ENCODE data around the gene INHBE.

The INHBE gene

GRCh38 chr12:57467915-57468314 is 12.8 kb downstream of the INHBE start:
- Histone ChIP-seq H3K36me3 (ENCODE audit: control insufficient read depth in 2 of 2, insufficient read depth in 1 of 2, low read length in 2 of 2) (no peaks in the 10 kb centered on the region), H3K4me1 (ENCODE audit: control insufficient read depth, insufficient read depth, low read length) (no peaks in the 10 kb centered on the region), H3K9me3 (ENCODE audit: control insufficient read depth, insufficient read depth, low read depth, low read length) (no peaks in the 10 kb centered on the region), H3K4me3 (ENCODE audit: low read depth, low read length) (no peak overlapping the region), H3K27ac (ENCODE audit: extremely low read depth, low read depth, low read length) (no peak overlapping the region)
- TF ChIP-seq ZNF518A (tag by site-specific recombination; conservative IDR thresholded peaks at IDR 0.05; ENCODE audit: low read depth) (no peak), ZNF18 (tag by site-specific recombination; IDR thresholded peaks at IDR 0.05) (no peak), ZIC2 (tag by site-specific recombination; IDR thresholded peaks at IDR 0.05) (peak; percentile 44; the same call in 1 of the 2 replicates), ZNF16 (tag by site-specific recombination; IDR thresholded peaks at IDR 0.05; ENCODE audit: low read depth) (no peak)
- POLR2A ChIA-PET, result no interaction called here
- CTCF ChIA-PET, result interaction anchor here (0.9 to 1.2 kb wide), 2 partner anchors 9 to 13 kb away, joined by 3 to 5 read pairs; partner anchors contain the start of gene INHBE

- CTCF ChIA-PET, result interaction anchor here (0.7 to 1.3 kb wide), 5 partner anchors 11 to 140 kb away, joined by 3 to 9 read pairs (median 5); partner anchors contain the start of gene GLI1
Observed at GRCh38 chr12:57469296-57470164, 14.4 kb downstream of the INHBE start.

GRCh38 chr12:57470286-57470969 is 15.3 kb downstream of the INHBE start:
- ChIA-PET POLR2A (no interaction called here), CTCF (interaction anchor here (1.2 kb wide), 2 partner anchors 12 to 139 kb away, joined by 3 to 6 read pairs; partner anchors contain the start of gene GLI1)

More at GRCh38 chr12:57469296-57470164, 14.4 kb downstream of the INHBE start:
- Histone ChIP-seq H3K4me3 (ENCODE audit: low read depth, low read length) (no peak overlapping the region), H3K36me3 (ENCODE audit: control insufficient read depth in 2 of 2, insufficient read depth in 1 of 2, low read length in 2 of 2) (no peaks in the 10 kb centered on the region), H3K4me1 (ENCODE audit: control insufficient read depth, insufficient read depth, low read length) (no peaks in the 10 kb centered on the region), H3K27ac (ENCODE audit: extremely low read depth, low read depth, low read length) (no peak overlapping the region), H3K9me3 (ENCODE audit: control insufficient read depth, insufficient read depth, low read depth, low read length) (no peaks in the 10 kb centered on the region)
- TF ChIP-seq ZNF335 (tag by site-specific recombination; conservative IDR thresholded peaks at IDR 0.05), result peak; percentile 30
- TF ChIP-seq IKZF3 (tag by site-specific recombination; IDR thresholded peaks at IDR 0.05), result no peak
- POLR2A ChIA-PET, result no interaction called here

More at GRCh38 chr12:57470286-57470969, 15.3 kb downstream of the INHBE start:
- no peak for TF ChIP-seq ZNF621 (tag by site-specific recombination; IDR thresholded peaks at IDR 0.05)
- TF ChIP-seq PRDM10 (tag by site-specific recombination; IDR thresholded peaks at IDR 0.05), result 0 out of 2 replicates have a peak, but pooled peaks have one; percentile 15
- Histone ChIP-seq H3K36me3 (ENCODE audit: control insufficient read depth in 2 of 2, insufficient read depth in 1 of 2, low read length in 2 of 2) (no peaks in the 10 kb centered on the region), H3K27ac (ENCODE audit: extremely low read depth, low read depth, low read length) (no peak overlapping the region), H3K4me3 (ENCODE audit: low read depth, low read length) (no peak overlapping the region), H3K4me1 (ENCODE audit: control insufficient read depth, insufficient read depth, low read length) (no peaks in the 10 kb centered on the region), H3K9me3 (ENCODE audit: control insufficient read depth, insufficient read depth, low read depth, low read length) (no peaks in the 10 kb centered on the region)

Measured in HEK293 (cell line).